CD4-positive, alpha-beta T cell treated with Interleukin-15 for 4 hours (primary cell): Measurements from ENCODE around the gene NKAIN2.

Experiments used
- DNase-seq: peaks from one replicate; pipeline ENCODE4 v3.0.0-alpha.2; 2020; ENCODE audit warnings: low spot score

The NKAIN2 gene

DNA sequence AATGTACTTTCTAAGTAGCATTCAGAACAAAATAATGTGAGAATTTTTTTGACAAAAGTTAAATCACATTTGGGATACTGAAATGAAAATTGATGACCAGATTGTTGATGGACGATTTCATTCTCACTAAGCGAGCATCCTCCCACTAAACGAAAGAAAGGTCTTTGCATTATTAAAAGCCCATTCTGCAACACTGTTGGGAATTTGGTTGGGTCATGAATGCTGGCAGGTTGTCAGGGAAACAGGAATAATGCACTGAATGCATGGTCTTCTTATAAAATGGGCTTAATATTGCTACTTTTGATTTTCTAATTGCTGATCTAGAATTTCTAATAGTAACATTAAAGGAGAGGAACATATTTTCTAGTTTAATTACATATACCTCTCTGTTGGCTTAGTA, 229.8 kb downstream of the NKAIN2 start:
- no peak for DNase-seq

DNA sequence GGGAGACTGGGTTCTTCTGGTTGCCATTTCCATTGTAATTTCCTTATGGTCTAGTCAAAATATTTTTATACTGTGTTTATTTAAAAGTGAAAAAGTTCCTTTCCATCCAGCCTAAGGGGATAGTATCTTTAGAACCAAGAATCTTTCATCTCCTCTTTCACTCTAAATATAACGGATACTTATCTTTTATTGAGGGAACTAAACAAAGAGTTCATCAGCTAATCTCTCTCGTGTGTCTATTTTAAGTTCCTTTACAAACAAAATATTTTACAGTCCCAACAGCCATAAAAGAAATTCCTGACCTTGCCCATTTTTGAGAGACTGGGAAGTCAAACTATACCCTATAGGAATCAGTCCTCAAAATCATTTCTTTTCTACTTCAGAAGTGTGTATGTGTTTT, 232.7 kb downstream of the NKAIN2 start:
- DNase-seq = no peak

DNA sequence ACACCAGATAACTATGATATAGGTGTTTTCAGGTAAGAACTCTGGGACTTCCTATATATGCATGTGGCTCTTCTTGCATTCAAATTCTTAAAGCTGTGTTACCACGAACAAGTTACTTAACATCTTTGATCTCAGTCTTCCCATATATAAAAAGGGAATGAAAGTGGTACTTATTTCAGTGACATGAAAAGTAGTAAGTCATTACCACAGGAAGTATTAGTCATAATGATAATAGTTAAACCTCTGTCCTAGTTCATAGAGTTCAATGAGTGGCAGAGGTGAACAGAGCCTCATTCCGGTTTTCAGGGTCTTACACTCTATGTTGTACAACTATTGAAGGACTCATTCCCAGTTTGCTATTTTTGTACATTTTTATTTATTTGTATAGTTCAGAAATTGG, 237.0 kb downstream of the NKAIN2 start:
- DNase-seq = no peak

DNA sequence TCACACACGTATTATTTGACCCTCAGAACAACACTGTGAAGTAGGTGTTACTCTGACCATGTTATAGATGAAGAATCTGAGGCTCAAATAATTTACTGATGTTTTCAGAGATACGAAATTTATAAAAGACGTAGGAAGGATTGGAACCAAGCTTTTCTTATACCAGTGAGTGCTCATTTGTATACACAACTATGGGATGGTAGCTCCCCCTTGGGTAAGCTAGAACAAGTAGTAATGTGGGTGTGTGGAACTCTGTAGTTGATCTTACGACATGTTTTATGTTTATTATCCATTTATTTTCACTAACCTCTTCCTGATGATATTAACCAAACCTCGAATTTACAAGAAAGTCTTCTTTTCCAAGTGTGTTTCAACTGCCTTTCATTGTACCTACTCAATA, 248.5 kb downstream of the NKAIN2 start:
- DNase-seq = no peak

DNA sequence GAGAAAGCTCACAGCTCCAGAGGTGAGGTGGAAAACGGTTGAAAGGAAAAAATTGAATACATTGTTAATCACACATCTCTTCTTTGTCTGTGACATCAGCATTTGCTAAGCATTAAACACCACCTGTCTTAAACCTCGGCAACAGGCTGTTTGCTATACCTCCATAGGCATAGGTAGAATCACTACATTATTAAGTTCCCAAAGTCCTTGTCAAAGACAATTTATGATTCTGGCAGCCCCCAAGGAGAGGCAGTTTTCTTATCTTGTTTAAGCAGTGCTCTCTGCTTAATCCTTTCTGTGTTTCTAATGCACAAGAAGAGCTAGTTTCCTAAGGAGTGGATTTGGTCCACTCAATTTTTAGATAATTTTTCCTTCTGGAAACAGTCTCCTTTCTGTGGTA, 249.7 kb downstream of the NKAIN2 start:
- no peak for DNase-seq

DNA sequence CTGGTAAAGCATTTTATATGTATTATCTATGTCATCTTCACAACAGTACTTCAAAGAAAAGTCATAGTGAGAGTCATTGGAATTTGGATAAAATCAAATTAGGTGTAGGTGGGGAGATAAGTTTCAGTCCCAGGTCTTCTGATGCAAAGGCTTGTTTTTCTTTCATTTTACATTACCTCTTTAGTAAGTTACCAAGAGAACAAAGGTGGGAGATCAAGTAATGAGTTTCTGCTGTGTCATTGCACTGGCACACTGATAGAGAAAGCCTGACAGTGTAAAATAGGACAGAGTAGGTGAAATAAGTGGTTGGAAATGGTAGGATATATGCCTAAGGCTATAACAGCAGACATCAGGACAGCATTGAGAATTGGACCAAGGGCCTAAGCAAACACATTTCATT, 250.4 kb downstream of the NKAIN2 start:
- DNase-seq = no peak

DNA sequence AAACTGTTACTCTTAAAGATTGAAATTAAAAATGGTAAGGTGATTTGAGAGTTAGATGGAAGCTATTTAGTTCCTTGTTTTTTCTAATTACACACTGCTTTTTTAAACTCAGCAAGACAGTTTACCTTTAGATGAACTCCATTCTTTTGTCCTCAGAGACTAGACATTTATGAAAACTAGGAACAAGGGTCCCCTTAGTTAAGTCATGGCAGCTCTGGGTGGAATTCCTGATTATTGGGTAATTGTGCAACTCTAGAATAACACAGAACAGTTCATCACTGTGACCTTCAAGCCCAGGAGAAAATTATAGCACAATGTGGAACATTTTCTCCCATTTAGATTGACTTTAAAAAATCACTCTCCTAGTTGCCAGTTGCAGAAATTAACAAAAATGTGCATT, 251.7 kb downstream of the NKAIN2 start:
- no peak for DNase-seq

DNA sequence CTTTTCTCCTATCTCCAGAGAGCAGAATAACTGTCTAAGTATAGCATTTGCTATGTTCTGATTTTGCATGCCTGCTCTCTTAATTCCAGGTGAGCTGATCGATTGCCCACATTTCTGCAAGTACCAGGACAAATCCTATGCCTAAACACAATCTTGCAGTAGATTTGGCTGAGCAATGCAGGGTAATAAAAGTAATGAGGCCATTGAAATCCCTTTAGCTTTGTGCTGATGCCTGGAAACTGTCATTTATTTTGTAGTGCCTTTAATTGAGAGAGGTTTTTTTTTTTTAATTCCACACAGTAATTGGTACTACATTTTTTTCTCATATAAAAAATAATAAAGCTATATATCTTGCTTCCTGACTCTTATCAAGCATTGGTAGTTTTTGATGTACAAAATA, 252.3 kb downstream of the NKAIN2 start:
- DNase-seq = no peak

DNA sequence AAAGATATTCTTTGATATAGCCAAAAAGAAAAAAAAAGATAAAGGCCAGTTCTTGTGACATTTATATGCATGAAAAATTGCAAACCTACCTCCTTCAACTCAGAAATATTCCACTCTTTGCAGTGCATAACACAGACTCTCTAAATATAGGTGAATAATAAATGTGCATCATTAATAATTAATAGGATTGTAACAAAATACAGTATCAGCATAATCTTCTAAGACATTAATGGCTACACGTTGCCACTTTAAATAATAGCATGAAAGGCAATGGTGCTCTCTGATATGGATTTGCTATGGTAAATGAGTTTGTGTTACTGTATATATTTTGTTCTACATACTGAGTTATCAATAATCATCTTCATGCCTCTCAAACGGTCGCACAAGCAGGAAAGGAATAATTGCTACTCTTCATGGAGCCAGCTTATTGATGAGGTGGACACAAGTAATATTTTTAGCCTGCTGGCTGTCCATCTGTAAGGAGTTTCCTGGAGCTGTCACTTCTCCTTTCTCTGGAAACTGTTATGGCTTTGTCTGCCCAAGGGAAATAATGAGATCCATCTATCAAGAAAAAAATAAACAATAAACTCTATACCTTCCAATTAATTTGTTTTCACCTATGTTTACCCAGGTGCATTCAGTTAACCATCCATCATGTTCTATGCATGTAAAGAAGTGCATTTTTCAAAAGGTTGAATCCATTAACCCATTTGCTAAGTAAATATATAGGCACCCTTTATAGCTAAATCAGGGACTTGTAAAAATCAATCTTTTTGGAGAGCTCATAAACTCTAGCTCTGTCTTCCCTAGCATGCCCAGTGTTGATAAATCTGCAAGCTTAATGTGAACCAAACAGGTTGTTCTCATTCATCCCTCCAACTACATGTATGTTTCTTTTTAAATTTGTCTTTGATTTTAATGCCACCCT, 253.0 kb downstream of the NKAIN2 start:
- no peak for DNase-seq

DNA sequence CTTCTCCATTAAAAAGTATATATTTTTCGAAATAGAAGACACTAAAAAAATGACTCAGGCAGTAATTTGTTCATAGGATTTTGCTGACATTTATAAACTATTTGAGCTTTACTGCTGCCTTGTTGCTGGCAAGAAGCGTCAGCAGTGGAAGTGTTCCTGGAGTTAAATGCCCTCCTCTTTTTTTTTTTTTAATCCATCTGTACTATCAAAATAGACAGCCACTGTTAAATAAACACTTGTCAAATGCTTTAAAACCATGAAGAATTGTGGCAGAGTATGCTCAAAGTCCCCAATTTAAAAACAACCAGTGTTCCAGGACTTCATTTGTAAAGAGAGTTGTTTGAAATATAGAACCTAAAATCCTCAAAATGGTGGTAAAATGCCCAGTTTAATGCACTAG, 253.8 kb downstream of the NKAIN2 start:
- no peak for DNase-seq

DNA sequence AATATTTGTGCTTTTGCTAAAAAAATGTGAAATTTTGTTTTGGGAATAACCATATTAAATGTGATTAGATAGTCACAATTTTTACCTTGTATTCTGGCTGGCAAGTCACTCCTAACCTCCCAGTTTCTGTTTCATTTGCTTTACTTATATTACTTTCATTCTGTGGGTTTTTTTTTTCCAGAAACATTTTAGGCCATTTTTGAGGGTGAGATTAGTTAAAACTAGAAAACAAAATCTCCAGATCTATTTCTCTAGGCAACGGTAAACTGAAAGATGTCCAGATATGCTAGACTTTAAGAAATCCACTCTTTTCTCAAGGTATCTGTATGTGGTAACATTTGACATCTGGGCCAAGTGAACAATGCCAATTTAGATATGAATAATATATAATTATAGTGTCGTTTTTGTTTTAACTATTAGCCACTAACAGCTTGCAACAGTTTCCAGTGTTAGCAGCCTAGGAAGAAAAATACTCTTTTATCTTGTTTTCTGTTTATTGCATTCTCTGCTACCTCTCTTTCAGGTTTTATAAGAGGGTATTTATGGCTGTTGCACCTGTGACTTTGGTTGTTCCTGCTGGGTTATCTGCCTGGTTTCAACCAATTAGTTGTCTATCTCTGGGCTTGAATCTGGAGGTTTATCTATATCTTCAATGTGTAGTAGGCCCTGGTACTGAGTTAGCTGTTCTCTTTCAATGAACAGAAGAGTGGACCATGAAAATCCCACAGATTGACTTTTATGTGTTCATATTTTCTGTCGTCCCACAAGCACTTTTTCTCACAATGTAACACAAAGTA, 260.9 kb downstream of the NKAIN2 start:
- DNase-seq = no peak

DNA sequence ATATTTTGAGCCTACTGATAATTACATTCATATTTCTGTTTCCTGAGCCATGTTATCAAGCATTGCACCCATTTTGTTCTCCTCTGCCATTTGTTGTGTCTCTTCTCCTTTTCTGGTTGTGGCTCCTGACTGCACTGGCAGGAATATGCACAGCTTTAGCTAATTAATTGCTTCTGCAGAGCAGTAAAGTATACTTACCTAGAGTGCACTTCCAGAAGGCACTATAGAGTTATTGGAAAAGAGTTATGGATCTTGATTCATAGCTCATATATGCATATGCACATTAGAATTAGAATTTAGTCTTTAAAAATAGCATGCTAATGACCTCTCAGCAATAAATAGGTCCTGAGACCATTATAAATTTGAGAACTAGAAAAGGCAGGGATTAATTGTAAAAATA, 262.6 kb downstream of the NKAIN2 start:
- no peak for DNase-seq

DNA sequence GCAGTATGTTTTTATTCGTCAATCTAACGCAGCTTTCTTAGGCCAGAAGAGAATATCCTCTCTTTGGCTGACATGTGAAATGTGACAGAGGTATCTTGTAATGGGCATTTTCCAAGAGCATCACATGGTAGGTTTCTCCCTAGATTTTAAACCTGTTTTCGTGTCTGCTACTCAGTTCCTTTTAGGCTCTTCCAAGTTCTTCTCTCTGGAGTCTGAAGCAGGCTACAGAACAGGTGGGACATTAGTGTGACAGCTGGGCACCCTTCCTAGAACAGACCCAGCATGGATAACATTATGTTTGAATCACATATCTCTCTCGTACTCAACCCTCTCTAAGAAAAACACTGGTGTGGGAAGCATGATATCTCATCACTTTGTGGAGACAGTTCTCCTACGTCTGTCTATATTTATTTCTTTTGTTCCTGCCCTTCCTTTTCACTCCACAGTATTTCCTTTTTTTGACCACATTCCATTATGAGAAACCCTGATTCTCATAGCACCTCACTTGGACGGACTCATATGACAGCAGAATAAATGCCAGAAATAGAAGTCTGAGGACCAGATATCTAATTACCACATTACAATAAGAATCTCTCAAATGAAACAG, 263.4 kb downstream of the NKAIN2 start:
- DNase-seq = no peak

DNA sequence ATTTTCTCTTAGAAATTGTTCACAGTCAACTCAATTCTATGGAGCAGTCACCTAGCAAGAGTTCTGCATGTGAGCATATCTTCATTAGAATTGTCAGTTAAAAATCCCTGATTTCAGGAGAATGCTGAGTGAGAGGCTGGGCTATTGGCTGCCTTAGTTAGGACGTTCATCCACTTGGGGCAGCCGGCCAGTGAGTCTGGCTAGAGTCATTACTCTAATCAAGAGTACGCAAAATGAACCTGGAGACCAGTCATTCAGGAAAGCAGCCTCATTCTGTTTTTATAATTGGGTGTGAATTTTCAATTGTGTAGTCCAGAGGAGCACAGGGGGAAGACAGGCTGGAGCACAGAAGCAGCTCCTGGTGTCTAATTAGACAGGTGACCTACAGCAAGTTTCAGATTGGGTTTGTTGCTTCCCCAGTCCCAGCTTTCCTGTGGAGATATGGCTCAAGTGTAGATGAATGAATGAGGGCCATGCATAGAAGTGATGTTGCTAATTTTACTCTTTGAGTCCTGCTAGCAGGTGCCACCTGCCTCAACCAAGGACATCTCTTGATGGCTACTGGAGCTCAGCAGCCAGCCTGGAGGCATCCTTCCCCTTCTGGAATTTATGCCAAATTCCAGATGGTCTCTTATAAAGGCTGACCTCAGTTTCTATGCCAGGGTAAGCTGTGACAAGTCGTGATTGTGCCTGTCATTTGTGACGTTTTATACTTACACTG, 265.7 kb downstream of the NKAIN2 start:
- no peak for DNase-seq

DNA sequence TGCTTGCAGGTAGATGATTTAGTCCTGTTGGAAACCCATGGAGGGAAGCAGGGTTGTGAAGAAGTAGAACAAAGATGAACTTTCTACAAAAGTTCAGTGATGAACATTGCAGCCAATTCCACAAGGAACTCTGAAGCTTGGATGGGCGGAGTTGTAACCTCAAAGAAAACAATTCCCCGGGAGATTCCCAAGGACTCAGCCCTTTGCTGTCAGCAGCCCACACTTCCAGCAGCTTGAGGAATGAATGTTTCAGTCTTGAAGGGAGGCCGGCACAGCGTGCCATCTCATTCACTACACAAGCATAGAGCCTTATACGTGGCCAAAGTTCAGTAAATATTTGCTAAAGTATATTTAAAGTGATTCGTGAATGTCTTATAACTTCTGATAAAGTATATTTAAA, 269.4 kb downstream of the NKAIN2 start:
- no peak for DNase-seq

DNA sequence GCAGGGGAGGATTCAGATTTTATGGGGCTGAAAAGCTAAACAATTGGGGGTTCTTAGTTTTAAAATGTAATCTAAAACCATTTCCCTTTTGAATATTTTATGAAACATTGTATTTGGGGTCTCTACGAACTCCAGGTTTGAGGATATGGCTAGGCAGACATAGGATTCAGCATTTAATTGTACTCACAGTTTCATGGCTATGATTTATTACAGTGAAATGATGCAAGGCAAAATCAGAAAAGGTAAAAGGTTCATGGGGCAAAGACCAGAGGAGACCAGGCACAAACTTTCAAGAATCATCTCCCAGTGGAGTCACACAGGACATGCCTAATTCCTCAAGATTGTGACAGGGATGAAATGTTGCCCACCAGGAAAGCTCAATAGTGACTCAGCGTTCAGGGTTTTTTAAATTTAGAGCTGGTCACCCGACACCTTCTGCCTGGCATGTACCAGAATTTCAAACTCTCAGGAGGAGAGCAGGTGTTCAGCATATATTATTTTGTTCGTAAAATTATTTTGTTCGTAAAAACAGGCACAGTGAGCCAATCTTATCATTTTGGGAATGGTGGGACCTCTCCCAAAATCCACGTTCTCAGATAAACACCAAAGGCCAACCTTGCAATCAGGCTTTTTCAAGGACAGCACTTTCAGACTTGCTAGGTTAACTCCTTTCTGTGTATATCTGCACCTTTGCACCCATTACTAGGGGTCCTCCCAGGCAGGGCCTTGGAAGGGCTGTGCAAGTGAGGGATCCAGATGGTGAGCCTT, 270.3 kb downstream of the NKAIN2 start:
- DNase-seq = no peak

DNA sequence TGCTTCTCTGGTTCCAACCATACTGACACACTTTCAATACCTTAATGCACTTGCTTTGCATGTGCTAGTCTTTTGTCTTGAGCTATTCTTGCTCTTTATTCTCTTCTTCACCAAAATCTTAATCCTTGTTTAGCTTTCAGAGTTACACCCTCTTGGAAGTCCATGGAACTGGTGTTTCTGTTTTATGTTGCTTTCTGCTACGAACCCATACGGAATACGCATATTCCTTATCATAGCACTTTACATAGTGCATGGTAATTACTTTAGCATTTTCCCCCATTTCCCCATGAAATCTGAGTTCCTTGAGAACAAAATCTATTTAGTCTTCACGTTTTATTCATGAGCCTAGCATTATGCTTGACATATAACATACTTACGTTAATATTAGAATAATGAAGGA, 270.9 kb downstream of the NKAIN2 start:
- DNase-seq = no peak

DNA sequence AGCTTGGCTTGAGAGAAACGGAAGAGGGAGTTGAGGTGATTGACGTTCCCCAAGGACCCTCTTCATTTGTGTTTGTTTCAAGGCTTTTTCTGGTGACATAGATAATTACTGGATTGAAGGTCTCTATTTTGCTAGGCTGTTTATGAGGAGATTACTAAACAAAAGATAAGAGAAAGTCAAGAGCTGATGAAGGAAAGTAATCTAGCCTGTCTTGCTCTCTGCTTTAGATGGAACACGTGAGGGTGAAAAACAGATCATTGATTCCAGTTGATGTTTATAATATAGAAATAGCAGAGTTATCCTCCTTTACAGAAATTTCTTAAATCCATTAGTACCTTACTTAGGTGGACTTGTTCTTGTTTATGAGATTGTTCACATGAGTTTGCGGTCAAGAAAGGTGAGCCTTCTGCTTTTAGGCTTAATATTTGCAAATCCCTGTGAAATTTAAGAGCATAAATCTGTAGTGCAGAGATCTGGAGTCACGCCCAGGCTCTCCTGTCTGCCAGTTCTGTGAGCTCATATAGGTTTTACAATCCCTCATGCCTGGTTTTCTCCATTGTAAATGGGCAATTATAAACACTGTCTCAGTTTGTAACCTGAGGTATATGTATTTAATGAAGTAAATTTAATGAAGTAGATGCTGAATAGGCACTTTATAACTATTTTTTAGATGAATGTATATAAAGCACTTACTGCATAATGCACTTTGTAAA, 272.8 kb downstream of the NKAIN2 start:
- no peak for DNase-seq

DNA sequence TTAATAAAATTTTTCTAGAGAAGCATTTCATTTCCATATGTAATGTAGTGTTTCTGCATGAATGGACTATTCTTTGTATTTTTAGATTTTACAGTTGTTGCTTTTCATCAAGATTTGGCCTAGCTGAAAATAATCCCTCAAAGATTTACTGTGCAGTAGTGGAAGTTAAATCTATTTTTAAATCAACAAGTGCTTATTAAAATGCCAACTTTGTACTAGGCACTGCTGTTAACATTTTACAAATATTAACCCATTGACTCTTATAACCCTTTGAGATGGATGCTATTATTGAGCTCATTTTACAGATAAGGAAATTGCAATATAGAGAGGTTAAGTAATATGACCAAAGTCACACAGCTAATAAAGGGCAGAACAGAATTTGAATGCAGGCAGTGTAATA, 274.5 kb downstream of the NKAIN2 start:
- DNase-seq = no peak

DNA sequence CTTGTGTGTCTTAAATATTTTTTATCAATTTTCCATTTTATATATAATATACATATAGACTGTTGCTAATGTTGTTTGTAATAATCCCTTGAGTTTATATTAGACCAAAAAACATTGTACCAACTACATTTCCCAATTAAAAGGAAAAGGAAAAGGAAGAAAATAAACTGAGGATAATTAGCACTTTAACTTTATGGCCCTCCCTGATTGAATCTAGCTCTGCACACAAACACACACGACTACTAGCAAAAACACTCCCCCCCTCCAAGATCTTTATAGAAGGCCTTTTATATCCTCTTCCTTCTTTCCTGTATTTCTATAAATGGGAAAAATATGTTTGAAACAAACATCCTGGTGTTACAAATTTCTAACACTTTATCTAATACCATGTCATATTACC, 276.8 kb downstream of the NKAIN2 start:
- no peak for DNase-seq

DNA sequence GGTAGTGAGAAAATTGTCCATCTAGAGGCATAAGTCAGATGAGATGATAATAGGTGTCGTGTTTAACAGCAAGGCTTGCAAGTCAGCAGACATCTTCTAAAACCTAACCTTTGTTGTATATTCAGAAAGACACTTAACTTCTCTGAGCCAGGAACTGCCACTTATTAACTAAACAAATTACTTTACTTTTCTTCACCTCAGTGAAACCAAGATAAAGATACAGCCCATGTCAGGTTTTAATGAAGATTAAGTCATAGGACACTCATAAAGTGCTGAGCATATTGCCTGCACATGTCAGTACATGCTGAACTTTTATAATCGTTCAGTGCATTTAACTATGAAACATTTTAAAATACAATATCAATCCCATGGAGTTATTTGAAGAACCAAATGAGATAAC, 286.8 kb downstream of the NKAIN2 start:
- no peak for DNase-seq
